Islet precursor cell (in vitro differentiated cells): Measurements from ENCODE around the gene STXBP1.

Source experiments
- DNase-seq: peaks from one replicate; pipeline ENCODE4 v3.0.0-alpha.2; 2018

The STXBP1 gene

DNA sequence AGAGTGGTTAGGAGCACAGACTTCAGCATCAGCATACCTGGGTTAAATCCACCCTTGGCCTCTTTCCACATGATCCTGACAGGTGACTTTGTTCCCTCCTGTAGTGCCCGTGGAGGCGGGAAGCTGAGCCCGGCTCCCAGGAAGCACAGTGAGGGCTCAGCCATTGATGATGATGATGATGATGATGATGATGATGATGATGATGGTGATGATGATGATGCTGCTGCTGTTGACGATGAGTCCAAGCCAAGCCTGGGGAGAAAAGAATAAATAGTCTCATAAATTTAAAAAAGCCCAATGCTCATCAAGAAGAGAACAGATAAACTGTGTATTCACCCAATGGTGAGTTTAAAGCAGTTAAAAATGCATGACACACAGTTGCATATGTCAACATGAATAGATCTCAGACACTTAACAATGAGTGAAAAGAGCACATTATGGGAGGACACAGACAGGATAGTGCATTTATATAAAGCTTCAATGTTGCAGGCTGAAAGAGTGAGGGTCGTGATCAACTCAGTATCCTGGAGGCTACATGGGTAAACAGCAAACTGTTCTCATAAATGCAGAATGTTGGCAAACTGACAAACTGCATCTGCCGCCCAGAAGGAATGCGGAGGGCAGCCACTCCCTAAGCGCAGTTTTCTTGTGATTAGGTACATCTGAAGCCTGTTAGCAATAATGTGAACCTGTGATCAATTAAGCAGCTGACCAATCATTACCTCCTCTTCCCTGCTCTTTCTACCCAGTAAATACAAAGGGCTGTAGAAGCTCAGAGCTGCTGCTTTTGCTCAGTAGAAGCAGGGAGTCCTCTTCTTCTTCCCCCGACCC, 83.0 kb downstream of the STXBP1 start:
- DNase-seq: no peak

DNA sequence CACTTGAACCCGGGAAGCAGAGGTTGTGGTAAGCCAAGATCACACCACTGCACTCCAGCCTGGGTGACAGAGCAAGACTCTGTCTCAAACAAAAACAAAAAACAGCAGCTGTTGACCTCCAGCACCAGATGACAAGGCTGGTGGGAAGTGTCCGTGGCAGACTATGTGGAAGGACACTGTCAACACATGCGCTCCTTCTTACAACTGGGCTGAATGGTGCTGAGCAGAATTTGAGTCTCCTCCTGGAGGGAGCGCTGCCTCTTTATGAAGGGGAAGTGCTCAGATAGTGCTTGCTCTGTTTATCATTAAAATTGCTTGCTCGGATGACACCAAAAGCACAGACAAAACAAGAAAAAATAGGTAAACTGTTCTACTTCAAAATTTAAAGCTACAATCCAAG, 85.5 kb downstream of the STXBP1 start:
- no peak for DNase-seq

DNA sequence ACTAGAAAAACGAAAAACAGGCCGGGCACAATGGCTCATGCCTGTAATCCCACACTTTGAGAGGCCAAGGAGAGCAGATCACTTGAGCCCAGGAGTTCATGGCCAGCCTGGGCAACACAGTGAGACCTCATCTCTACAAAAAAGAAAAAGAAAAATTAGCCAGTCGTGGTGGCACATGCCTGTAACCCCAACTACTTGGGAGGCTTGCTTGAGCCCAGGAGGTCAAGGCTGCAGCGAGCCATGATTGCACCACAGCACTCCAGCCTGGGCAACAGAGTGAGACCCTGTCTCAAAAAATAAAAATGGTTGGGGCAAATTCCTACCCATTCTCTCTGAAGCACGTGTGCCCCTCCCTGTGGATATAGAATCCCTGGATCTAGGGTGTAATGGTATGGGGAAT, 86.3 kb downstream of the STXBP1 start:
- no peak for DNase-seq

DNA sequence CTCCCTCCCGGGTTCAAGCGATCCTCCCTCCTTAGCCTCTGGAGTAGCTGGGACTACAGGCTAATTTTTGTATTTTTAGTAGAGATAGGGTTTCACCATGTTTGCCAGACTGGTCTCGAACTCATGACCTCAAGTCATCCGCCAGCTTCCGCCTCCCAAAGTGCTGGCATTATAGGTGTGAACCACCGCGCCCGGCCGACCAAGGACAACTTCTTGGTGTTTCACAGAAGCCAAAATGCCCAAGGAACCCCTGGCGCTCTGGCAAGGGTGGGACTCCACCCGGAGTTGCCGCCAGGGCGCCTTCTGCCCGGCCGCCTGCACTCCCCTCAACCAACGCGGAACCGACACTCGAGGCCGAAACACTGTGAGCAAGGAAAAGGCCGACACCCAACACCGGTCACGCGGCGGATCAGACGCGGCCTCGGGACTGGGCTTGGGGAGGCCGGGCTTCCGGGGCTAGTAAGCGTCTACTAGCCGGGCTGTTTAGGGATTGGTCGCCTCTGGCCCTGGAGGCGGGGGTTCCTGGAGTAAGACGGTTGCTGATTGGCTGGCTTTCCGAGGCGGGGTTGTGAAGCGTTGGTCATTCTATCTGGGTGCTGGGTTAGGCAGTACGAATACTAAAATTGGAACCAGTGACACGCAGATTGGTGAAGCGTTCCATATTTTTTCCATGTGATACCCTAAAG, 87.1 kb downstream of the STXBP1 start:
- DNase-seq: peak; percentile 95

DNA sequence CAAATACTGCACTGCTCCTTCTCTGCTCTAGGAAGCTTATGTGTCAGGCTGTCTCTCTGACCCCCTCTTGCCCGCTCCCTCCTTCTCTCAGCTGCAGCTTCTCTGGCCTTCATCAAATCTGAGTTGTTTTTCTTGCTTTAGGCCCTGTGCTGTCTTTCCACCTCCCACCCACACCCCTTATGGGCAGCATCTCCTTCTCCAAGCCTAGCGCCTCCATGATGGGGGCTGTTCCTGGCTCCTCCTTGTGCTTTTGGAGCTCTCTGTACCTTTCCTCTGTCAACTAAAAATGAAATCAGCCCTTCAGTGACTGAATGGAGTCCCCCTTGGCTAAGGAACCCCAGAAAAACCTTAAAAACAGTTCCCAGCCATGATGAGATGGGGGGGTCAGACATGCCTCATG, 88.1 kb downstream of the STXBP1 start:
- no peak for DNase-seq

DNA sequence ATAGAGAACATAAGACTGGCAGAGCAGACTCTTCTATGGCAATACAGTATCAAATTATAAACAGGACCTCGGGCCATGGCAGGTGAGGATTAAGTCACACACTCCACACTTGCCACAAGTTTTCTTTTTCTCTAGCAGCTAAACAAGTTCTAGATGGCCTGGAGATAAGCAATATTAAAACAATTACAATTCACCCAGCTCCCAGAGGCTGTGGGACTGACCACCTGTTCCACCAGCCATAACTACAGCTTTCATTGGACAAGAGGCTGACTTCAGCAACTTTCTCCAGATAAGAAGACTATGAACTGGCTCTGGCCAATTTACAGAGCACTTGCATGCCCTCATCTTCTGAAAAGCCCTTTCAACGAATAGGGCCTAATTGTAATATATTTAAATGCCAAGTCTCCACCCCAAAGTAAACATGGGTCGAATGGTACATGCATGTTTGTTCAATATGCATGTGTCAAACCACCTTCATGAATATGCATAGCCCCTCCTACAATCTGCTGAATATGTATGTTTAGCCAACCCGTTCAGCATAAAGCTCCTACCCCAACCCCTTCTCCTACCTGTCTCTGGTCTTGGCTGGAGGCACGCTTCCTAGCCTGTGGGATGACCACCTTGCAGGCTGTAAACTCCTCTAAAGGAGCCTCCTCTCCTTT, 88.6 kb downstream of the STXBP1 start:
- DNase-seq: no peak

DNA sequence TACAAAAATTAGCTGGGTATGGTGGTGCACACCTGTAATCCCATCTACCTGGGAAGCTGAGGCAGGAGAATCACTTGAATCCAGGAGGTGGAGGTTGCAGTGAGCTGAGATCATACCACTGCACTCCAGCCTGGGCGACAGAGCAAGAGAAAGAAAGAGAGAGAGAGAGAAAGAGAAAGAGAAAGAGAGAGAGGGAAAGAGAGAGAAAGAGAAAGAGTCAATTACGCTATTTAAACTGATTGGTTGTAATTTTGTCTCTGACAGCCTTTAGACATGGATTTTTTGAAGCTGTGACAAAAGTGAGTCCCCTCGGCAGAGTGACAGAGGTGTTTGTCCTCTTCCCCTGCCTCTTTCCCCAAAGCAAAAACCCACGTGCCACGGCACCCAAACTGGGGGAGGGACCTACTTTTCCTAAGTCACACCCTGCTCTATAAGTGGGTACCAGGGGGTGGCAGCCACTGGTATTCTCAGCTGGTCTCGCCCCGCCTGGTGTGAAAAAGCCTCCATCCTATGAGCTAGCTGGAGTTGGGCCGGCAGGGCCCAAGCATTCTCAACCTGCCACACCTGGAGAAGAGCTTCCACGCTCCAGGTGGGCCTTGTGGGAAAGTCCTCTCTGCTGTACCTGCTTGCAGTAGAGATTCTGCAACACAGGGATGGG, 91.3 kb downstream of the STXBP1 start:
- DNase-seq: no peak

DNA sequence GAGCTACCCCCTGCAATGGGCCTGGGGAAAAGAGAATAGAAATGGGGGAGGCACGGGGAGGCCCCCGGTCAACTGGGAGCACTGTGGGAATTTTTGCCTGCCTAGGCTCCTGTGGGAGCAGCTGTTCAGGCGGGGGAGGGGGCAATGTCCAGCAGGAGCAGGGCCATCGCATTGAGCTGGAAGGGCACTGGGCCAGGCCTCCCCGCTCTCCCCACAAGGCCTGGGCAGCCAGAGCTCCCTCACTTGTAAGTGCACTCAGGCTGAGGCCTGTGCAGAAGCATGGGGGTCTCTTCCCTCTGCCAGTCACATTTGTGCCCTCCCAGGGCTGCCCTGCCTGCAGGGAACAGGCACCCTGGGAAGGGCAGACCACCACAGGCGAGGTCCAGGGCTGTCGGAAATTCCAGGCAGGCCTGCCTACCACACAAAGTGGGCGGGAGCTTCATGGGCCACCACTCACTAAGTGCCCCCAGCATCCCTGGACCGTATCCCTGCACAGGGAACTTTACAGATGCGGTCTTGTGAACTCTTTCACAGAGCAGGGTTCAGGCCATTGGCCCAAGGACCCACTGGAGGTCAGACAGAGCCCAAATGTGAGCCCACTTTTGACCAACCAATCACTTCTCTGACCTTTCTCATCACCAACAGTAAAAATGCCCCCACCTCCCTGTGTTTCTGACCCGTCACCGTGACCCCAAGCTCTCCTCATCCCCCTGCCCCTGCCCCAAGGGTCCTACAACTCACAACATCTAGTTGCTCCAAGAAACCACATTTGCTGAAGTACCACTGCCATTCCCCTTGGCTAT, 93.7 kb downstream of the STXBP1 start:
- no peak for DNase-seq

DNA sequence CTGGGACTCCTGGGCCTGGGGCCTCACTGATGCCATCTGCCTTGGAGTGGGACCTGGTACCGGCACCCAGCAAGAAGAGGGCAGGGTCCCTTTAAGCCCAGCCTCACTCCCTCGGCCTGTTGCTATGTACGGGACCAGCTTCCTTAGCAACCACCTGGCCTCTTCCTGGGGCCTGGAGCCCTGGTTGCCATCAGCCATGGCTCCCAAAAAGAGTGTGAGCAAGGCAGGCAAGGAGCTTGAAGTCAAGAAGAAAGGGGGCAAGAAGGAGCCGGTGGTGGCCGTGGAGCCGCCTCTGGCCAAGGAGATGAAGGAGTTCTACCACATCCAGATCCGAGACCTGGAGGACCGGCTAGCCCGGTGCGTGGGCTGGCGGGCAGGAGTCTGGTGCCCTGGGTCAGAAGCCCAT, 94.8 kb downstream of the STXBP1 start, which contains the start of gene CFAP157:
Gene CFAP157, plus strand, starts transcription at position 153 of the 406 bp plus-strand sequence. Its CDS starts 44 bp downstream, at position 197.
- DNase-seq: no peak

DNA sequence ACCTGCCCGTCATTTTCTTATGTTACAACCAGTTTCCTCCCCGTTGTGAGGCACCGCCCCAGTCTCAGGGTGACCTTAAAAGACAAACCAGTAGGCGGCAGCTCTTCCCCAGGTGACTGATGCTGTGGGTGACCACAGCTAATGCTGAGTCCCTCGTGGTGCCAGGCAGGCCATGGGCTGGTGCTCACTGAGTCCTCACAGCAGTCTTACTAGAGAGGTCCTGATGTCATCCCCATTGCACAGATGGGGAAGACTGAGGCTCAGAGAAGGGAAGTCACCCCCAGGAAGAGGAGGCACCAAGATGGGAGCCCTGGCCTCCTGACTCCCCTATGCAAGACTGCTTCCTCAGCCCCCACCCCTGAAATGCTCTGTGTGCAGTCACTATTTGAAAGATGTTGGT, 95.7 kb downstream of the STXBP1 start:
- no peak for DNase-seq

DNA sequence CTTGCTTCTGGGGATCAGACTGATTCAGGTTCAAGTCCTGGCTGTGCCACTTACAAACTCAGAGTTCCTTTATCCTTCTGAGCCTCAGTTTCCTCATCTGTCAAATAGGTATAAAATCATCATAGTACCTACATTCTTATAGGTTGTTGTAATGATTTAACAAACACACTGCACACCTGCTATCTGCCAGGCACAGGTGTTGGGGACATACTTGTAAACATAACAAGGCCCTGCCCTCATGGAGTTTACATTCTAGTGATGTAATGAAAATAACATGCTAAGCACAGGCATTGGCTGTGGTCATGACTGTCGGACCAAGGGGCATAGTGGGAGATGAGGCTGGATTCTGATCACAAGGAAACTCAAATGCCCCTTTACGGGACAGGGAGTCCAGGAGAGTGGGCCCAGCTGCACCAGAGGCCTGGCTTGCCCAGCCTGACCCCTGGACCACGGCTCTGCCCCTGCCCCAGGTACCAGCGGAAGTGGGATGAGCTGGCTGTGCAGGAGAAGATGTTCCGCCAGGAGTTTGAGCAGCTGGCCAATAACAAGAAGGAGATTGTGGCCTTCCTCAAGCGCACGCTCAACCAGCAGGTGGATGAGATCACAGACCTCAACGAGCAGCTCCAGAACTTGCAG, 97.0 kb downstream of the STXBP1 start:
- no peak for DNase-seq

DNA sequence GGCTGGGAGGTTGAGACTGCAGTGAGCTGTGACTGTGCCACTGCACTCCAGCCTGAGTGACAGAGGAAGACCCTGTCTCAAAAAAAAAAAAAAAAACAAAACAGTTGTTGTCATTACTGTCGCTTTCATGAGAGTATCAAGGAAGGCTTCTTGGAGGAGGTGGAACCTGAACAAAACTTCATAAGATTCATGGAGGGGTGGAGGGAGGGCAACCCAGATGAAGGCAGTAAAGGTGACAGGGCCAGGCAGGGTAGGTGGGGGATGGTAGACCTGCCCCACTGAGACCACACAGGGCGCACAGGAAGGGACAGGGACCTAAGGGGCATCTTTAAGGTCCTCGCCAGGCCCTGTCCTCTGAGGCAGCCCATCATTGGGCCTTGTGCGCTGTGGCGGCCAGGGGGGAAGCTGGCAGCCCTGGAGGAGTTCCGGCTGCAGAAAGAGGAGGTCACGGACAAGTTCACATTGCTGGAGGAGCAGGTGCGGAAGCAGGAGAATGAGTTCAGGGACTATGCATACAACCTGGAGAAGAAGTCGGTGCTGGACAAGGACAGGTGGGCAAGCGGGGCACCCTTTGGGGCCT, 98.2 kb downstream of the STXBP1 start:
- DNase-seq: no peak

DNA sequence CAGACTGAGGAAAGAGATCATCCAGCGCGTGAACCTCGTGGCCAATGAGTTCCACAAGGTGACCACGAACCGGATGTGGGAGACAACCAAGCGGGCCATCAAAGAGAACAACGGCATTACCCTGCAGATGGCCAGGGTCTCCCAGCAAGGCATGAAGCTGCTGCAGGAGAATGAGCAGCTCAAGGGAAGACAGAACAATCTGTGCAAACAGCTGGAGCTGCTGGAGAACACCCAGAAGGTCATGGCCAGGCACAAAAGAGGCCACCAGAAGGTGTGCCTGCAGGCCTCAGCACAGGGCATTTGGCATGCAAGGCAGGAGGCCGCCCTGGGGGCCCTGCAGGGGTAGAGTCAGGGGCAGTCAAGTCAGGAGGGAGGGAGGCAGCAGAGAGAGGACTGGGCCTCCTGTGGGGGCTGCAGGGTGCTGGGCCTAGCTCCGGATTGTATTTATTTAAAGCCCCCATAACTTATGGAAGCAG, 99.2 kb downstream of the STXBP1 start:
- DNase-seq: no peak

DNA sequence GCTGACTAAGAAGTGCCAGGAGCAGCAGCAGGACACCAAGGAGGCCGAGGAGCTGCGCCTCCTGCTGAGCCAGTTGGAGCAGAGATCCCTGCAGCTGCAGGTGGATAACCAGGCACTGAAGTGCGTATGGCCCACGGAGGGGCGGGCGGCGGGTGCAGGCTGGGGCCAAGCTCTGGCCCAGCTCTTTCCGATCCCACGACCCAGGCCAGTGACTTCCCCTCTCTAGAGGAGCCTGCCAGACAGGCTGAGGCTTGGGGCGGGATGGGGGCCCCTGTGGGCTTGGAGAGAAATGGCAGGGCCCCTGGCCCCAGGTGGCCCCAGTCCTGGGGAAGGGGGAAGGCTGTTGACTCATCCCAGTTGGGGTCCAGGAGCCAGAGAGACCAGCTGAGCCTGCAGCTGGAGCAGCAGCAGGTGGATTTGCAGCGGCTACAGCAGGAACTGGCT, 99.8 kb downstream of the STXBP1 start:
- no peak for DNase-seq

DNA sequence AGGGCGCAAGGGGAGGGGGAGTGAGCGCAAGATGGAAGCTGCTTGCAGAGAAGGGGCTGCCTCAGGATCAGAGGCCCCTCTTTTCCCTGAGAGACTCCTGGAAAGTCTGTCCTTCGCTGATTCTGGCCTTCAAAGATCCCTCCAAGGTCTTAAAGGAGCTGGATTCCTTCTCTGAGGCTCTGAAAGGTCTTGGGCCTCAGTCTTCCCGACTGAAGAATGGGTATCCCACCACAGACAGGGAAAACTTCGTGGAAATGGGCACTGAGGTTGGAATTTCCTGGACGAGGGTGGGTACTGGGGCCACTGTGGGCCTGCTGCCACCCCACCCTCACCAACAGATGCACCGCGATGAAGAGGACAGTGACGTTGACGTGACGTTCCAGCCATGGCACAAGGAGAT, 100.3 kb downstream of the STXBP1 start:
- no peak for DNase-seq

DNA sequence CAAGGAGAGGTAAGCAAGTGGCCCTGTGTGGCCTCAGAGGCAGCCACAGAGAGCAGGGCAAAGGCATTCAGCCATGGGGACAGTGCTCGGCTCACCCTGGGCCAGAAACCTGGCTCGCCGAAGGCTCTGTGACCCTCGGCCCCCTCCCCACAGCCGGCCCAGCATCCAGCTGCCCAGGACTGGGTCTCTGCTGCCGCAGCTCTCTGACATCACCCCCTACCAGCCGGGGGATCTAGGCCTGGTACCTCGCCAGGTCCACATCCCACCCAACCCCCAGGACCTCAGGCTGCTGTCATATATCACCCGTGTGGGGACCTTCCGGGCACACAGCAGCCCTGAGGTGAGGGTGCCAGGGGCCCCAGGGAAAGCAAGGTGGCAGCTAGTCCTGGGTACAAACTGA, 100.8 kb downstream of the STXBP1 start:
- no peak for DNase-seq

DNA sequence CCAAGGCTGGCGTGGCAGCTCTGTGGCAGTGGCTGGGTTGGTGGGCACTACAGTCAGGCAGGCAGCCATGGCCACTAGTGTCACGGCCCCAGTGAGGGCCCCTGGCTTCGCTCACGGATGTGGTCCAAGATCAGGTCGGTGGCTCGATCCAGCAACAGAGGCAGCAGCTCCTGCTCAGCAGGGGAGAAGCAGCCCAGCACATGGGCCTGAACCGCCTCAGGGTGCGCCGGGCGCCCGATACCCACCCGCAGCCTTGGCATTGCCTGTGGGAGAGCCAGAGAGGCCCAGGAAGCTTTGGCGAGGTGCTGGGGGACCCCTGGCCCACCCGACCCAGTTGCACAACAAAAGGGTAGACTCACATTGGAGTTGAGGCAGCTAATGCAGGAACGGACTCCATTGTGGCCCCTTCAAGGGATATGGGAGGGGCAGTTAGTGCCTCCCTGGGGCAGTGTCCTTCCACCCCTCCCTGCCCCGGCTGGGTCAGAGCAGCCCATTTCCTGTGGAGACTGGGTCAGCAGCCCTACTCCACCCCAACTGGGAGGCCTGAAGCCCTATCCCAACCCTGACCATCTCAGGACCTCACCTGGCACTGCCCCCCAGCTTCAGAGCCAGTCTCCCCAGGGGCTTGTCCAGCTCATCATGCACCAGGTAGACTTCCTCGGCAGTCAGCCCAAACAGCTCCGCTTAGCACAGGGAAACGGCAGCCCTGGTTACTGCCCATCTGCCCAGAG, 102.1 kb downstream of the STXBP1 start:
- no peak for DNase-seq

DNA sequence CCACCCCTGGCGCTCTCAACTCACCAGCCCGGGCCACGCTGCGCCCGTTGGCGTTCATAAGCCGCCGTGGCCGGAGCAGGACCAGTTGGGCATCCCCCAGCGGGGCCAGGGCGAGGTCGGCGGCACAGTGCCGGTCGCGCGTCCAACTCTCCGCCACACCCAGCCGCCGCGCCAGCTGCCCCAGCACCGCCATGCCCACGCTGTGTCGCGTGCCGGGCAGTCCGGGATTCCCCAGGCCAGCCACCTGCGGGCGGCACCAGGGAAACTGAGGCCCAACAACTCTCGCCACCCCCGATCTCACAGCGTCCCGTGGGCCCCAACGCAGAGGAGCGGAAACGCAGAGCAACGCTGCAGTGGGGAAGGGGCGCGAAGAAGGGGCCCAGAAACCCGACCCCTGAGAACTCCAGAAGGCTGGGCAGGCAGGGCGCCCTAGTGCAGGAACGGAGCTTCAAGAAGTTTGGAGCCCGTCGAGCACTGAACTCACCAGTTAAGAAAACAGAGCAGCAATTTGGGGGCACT, 102.9 kb downstream of the STXBP1 start:
- no peak for DNase-seq

DNA sequence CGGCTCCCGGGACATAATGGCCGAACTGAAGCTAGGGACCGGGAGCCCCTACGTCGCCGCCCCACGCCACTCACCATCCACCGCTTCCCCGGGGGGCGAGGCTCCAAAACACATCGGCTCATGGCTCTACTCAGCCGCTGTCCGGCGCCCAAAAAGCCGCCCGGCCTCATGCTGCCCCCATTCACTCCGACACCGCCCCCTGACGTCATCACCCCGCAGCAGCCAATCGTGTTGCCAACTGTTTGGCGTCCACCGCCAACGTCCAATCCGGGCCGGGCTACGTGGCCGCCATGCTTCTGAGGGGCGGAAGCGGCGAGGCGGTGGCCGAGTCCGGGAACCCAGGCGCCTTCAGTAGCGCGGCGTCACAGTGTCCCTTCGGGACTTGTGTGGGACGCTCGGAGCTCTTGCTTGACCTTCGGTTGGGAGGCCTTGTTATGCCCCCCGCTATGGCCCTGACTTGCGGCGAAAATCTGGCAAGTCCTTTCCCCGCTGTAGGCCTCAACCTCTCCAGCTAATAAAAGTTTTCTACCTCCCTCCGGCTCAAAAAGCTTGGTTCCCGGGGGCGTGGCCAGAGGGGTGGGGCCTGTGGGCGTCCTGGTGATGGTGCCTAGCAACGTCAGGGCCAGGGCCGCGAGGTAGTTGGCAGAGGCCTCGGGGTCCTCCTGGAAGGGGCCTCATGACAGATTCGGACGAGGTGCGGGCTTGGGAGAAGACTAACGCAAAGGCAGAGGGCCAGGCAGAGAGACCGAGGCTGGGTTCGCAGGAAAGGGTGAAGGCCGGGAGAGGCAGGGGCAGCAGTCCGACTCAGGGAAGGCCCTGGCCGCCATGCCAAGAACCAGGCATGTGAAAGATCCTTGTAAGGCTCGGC, 103.6 kb downstream of the STXBP1 start, which contains the start of the genes PTRH1 and TTC16:
Gene PTRH1, minus strand, starts transcription at position 194 of the 868 bp plus-strand sequence. Its CDS starts 24 bp downstream, at position 170.
Gene TTC16, plus strand, starts transcription at position 610 of the 868 bp plus-strand sequence. Its CDS starts 67 bp downstream, at position 677.
- peak; percentile 98 for DNase-seq
